OCI-LY1 (cell line): ENCODE results near the gene DLG5.

Experiments
- CTCF ChIP-seq: fragments of 200-600 bp; sonication (generic), shearing (Covaris generic); IDR thresholded peaks from 2 replicates; pipeline ENCODE4 v1.5.1; 2017; ENCODE audit warnings: mild to moderate bottlenecking, antibody characterized with exemption, low read length, moderate library complexity, mixed read lengths
- EZH2 ChIP-seq: fragments of 200-600 bp; sonication (generic), shearing (Covaris generic); IDR thresholded peaks from 2 replicates; pipeline ENCODE4 v1.8.0; 2017; ENCODE audit warnings: borderline replicate concordance, mixed run types, mild to moderate bottlenecking, antibody characterized with exemption, low read length, moderate library complexity, mixed read lengths

DNA sequence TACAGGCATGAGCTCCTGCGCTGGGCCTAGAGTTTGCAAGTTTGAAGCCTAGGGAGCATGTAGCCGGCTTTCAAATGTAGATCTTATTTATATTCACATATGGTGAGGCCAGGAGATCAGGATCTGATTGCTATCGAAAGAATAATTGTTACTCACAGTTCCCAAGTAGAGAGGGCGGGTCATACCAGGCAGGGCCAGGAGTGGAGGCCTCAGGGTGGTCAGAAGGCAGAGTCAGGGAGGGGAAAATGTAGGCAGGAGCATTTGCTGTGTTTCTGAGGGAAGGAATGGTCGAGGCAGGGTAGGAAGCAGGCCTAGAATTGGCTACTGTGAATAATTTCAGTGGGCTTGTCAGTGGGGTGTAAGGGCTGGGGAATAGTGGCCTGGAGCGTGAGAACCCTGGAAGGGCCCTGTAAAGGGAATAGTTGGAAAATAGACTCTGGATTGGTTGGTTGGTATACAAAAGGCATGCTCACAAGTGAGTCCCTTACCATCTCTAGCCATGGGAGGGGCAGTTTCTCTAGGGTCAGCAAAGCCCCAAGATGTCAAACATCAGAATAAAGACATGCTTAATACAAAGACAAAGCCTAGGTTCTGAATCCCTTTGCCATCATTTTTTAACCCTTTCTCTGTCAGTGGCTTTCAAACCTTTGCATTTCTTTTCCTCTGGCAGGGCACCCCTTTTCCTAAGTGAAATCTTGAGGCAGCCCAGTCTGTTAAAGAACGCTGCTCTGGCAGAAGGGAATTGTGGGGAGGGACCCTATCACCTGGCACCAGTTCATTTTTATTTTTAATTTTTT, 36.0 kb upstream of the DLG5 start:
- no peak for TF ChIP-seq CTCF
- TF ChIP-seq EZH2, result no peak
